ENCODE data around the gene TRIM66. TPM values are rescaled to one million over a fixed set of nuclear protein-coding genes. Genes with fewer than 3 reads are reported as not detected.

TRIM66 gene
- total and polyA plus RNA-seq, 2 experiments from 2014 or later = 1.4 to 4.7 TPM

GRCh38 chr11:8729837-8730696 lies 47.6 kb upstream of the TRIM66 start:
- 98% methylated on average over 38 of the region's 38 CpGs for WGBS (ENCODE audit: low lambda C conversion rate, missing lambda C conversion rate)

DNA sequence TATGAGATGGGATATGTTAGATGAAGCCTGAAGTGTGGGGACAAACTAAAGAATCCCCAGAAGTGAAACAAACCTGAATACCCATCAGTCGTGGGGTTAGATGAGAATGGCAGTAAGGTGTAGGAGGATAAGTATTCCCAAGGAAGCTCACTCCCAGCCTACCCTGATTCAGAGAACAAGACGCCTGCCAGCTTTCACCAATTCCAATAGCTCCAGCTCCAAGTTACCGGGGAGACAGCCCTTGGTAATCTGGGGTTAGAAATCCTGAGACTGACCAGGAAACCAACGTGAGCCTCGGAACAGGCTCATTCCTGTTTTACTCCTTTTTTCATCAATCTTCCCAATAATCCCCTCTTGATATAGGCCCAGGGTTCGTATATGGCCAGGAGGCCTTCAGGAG lies 46.6 kb upstream of the TRIM66 start:
- TF ChIP-seq EZH2phosphoT487 (IDR thresholded peaks at IDR 0.05; ENCODE audit: low read depth, severe bottlenecking, unreplicated experiment) = no peak
- no peak for TF ChIP-seq CTCF (IDR thresholded peaks at IDR 0.05; ENCODE audit: poor library complexity)
- TF ChIP-seq EZH2 (IDR thresholded peaks at IDR 0.05; ENCODE audit: borderline replicate concordance) = no peak
- Histone ChIP-seq H3K9me2 (replicated peaks; ENCODE audit: insufficient read depth) (no peaks in the 10 kb centered on the region), H3K27me3 (no peaks in the 10 kb centered on the region), H3K4me1 (ENCODE audit: insufficient read depth) (peaks cover 49% of the 10 kb centered on the region), H4K20me1 (ENCODE audit: insufficient read depth, poor library complexity, severe bottlenecking) (no peaks in the 10 kb centered on the region), H3K79me2 (peaks cover 20% of the 10 kb centered on the region), H3K36me3 (replicated peaks; ENCODE audit: insufficient read depth, low read depth) (no peaks in the 10 kb centered on the region), H3K27ac (no peak overlapping the region), H3K9me3 (ENCODE audit: low read depth) (no peaks in the 10 kb centered on the region), H2AFZ (no peak overlapping the region), H3K4me2 (no peak overlapping the region), H3K4me3 (no peak overlapping the region)
- DNase-seq (ENCODE audit: low spot score) = no peak
- 88% methylated on average over 6 of the region's 6 CpGs for WGBS (ENCODE audit: low lambda C conversion rate, missing lambda C conversion rate)

More at GRCh38 chr11:8729837-8730696, 47.6 kb upstream of the TRIM66 start:
- no peaks in the 10 kb centered on the region for H3K36me3 ChIP-seq (replicated peaks; ENCODE audit: insufficient read depth, low read depth)
- no peak for TF ChIP-seq EZH2phosphoT487 (IDR thresholded peaks at IDR 0.05; ENCODE audit: low read depth, severe bottlenecking, unreplicated experiment)
- no peak for TF ChIP-seq CTCF (IDR thresholded peaks at IDR 0.05; ENCODE audit: poor library complexity)
- no peak for TF ChIP-seq EZH2 (IDR thresholded peaks at IDR 0.05; ENCODE audit: borderline replicate concordance)
- no peak overlapping the region for H3K27ac ChIP-seq
- H3K4me1 ChIP-seq (ENCODE audit: insufficient read depth) = peaks cover 48% of the 10 kb centered on the region
- no peak overlapping the region for H3K4me2 ChIP-seq
- peaks cover 20% of the 10 kb centered on the region for H3K79me2 ChIP-seq
- H3K9me3 ChIP-seq (ENCODE audit: low read depth) = no peaks in the 10 kb centered on the region
- DNase-seq (ENCODE audit: low spot score) = no peak
- H2AFZ ChIP-seq = no peak overlapping the region
- no peaks in the 10 kb centered on the region for H3K27me3 ChIP-seq
- no peak overlapping the region for H3K4me3 ChIP-seq
- no peaks in the 10 kb centered on the region for H3K9me2 ChIP-seq (replicated peaks; ENCODE audit: insufficient read depth)
- no peaks in the 10 kb centered on the region for H4K20me1 ChIP-seq (ENCODE audit: insufficient read depth, poor library complexity, severe bottlenecking)

GRCh38 chr11:8728563-8728962 lies 46.1 kb upstream of the TRIM66 start:
- Histone ChIP-seq H4K20me1 (ENCODE audit: insufficient read depth, poor library complexity, severe bottlenecking) (no peaks in the 10 kb centered on the region), H3K36me3 (replicated peaks; ENCODE audit: insufficient read depth, low read depth) (no peaks in the 10 kb centered on the region), H3K27me3 (no peaks in the 10 kb centered on the region), H3K79me2 (peaks cover 20% of the 10 kb centered on the region), H3K27ac (no peak overlapping the region), H3K9me2 (replicated peaks; ENCODE audit: insufficient read depth) (no peaks in the 10 kb centered on the region), H3K4me2 (no peak overlapping the region), H3K4me3 (no peak overlapping the region), H3K9me3 (ENCODE audit: low read depth) (no peaks in the 10 kb centered on the region), H3K4me1 (ENCODE audit: insufficient read depth) (peaks cover 50% of the 10 kb centered on the region), H2AFZ (no peak overlapping the region)
- DNase-seq (ENCODE audit: low spot score) = no peak
- no peak for TF ChIP-seq CTCF (IDR thresholded peaks at IDR 0.05; ENCODE audit: poor library complexity)
- TF ChIP-seq EZH2 (IDR thresholded peaks at IDR 0.05; ENCODE audit: borderline replicate concordance) = no peak
- no peak for TF ChIP-seq EZH2phosphoT487 (IDR thresholded peaks at IDR 0.05; ENCODE audit: low read depth, severe bottlenecking, unreplicated experiment)
- 57% methylated on average over 4 of the region's 4 CpGs for WGBS (ENCODE audit: low lambda C conversion rate, missing lambda C conversion rate)

Measured in hepatocyte (in vitro differentiated cells).